Adrenal gland (tissue), 12 donors: ENCODE results near the gene FOXN3. TPM values are rescaled to one million over a fixed set of nuclear protein-coding genes. Genes with fewer than 3 reads are reported as not detected.

Experiments used
- DNase-seq, 7 donors: peaks; one replicate each; pipeline ENCODE4 v3.0.0-alpha.2; 2019 to 2020
- H3K27ac ChIP-seq, 5 donors: fragments of 200-600 bp; sonication (generic) in 4 of 5; 1 replicate in 3 of 5; 2 replicates in 2 of 5; pipeline versions ENCODE4 v1.5.1 to v1.8.0; 2016 to 2020; ENCODE audit warnings: mild to moderate bottlenecking in 1 of 5
- H3K27me3 ChIP-seq: fragments of 200-600 bp; 2 replicates; pipeline ENCODE4 v1.8.0; 2021
- H3K36me3 ChIP-seq, 2 donors: fragments of 200-600 bp; replicated peaks in 1 of 2; 1 replicate in 1 of 2; 2 replicates in 1 of 2; pipeline versions ENCODE4 v1.5.1 to v1.8.0; 2018 to 2022
- H3K4me1 ChIP-seq, 2 donors: fragments of 200-600 bp; replicated peaks in 1 of 2; 1 replicate in 1 of 2; 2 replicates in 1 of 2; pipeline versions ENCODE4 v1.5.1 to v1.8.0; 2018 to 2021
- H3K4me3 ChIP-seq, 4 donors: fragments of 200-600 bp; sonication (generic) in 3 of 4; one replicate each; pipeline ENCODE4 v1.5.1; 2016 to 2018
- H3K9me3 ChIP-seq, 3 donors: fragments of 200-600 bp; sonication (generic) in 1 of 3; replicated peaks in 1 of 3; 1 replicate in 2 of 3; 2 replicates in 1 of 3; pipeline versions ENCODE4 v1.5.1 to v1.8.0; 2016 to 2021
- POLR2A ChIP-seq, 2 donors: fragments of 450-650 bp; IDR thresholded peaks; one replicate each; pipeline ENCODE4 v1.6.1; 2017; ENCODE audit warnings: antibody characterized with exemption in 2 of 2, mild to moderate bottlenecking in 2 of 2, moderate library complexity in 1 of 2
- WGBS, 4 donors: extraction: QIAGEN DNeasy Blood & Tissue Kit in 2 of 4; methylation state at CpG; one replicate each; pipeline versions ENCODE4 v1.1.5 to v1.1.7; 2013 to 2017; 5-methylcytosine and 5-hydroxymethylcytosine counted together
- intact Hi-C, 2 donors: fragments of 100-400 bp; cut with DNase I; formaldehyde crosslinking; loops; one replicate each; pipeline versions ENCODE4 v1.14.1 to v1.15.0; 2022 to 2023
- polyA plus RNA-seq, 3 donors: library from polyadenylated mRNA; stranded (reverse); fragments of 200-250 nt in 2 of 3; fragments of 350-450 nt in 1 of 3; fragmentation: Illumina TruSeq in 1 of 3; extraction: RNeasy Lipid Tissue Mini Kit (QIAGEN cat#74804) in 1 of 3; gene quantifications; one replicate each; pipeline ENCODE4 v1.2.3, GENCODE V29; 2013 to 2014
- total RNA-seq, 9 donors: library from RNA; depleted of rRNA in 4 of 9; stranded (reverse); fragments of >200 nt in 4 of 9; fragments of 120-200 nt in 1 of 9; fragmentation: NEBNext Ultra II Directional in 1 of 9; extraction: Animal tissue kit (Norgen Biotek cat#: 25700) in 1 of 9; gene quantifications; one replicate each; pipeline versions ENCODE4 v1.1.0 to v1.2.4, GENCODE V29; 2013 to 2023
- TF ChIP-seq, protein P1 (sequence below), 6 experiments: fragments of 450-650 bp in 4 of 6; fragments of 200-600 bp in 2 of 6; sonication (generic) in 1 of 6; IDR thresholded peaks; 1 replicate in 5 of 6; 2 replicates in 1 of 6; pipeline versions ENCODE4 v1.5.1 to v1.8.0; 2016 to 2021; ENCODE audit warnings: antibody characterized with exemption in 6 of 6, mild to moderate bottlenecking in 2 of 6, moderate library complexity in 1 of 6
- donor health status: healthy with polysubstance abuse.
- donor health status: Bipolar disorder and iron deficiency.
- donor health status: DM: yes; HTN: yes; CAD: no.
- donor health status: DM: no; HTN: no; CAD: no.
- donor health status: DM: no; HTN: no; CAD: no.
- donor health status: DM: yes; HTN: yes; CAD: no.

FOXN3 gene
- total and polyA plus RNA-seq, 12 donors, result 10.7 to 131 (median 96.8) TPM

DNA sequence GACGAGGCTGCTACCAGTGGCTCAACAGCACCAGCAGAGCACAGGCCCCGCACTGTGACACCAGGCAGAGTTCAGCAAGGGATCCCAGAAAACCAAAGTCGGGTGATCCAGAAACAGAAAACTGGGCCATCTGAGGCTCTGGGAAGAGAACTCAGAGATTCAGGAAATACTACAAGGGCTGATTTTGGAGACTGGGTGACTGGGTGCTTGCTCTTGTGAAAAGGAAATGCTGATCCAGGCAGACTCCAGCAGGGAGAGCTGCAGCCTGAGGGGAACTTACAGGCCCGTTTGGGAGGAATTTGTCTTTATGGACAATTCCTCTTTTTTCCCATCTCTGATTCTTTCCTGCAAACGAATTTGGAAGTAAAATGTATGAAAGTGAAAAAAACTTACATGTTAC lies 28.2 kb downstream of the FOXN3 start:
- WGBS, 4 donors, result 61 to 68% (median 62%) methylated on average over 5 of the region's 5 CpGs
- Histone ChIP-seq H3K9me3 (no peaks in the 10 kb centered on the region), H3K36me3 (no peaks in the 10 kb centered on the region), H3K4me1 (peaks cover 25 to 72% of the 10 kb centered on the region in 2 donors), H3K27ac (peak overlapping the region in 1 of 5 donors; percentile 10), H3K4me3 (no peak overlapping the region), H3K27me3 (no peaks in the 10 kb centered on the region)
- peak in 2 of 7 donors; percentile 16 to 46 for DNase-seq
- intact Hi-C loops, result no loop called here
- TF ChIP-seq, protein P1, sequence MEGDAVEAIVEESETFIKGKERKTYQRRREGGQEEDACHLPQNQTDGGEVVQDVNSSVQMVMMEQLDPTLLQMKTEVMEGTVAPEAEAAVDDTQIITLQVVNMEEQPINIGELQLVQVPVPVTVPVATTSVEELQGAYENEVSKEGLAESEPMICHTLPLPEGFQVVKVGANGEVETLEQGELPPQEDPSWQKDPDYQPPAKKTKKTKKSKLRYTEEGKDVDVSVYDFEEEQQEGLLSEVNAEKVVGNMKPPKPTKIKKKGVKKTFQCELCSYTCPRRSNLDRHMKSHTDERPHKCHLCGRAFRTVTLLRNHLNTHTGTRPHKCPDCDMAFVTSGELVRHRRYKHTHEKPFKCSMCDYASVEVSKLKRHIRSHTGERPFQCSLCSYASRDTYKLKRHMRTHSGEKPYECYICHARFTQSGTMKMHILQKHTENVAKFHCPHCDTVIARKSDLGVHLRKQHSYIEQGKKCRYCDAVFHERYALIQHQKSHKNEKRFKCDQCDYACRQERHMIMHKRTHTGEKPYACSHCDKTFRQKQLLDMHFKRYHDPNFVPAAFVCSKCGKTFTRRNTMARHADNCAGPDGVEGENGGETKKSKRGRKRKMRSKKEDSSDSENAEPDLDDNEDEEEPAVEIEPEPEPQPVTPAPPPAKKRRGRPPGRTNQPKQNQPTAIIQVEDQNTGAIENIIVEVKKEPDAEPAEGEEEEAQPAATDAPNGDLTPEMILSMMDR (IDR thresholded peaks at IDR 0.05), result peak in 2 of 6 experiments; percentile 18 to 21
- TF ChIP-seq POLR2A (IDR thresholded peaks at IDR 0.05), result no peak

DNA sequence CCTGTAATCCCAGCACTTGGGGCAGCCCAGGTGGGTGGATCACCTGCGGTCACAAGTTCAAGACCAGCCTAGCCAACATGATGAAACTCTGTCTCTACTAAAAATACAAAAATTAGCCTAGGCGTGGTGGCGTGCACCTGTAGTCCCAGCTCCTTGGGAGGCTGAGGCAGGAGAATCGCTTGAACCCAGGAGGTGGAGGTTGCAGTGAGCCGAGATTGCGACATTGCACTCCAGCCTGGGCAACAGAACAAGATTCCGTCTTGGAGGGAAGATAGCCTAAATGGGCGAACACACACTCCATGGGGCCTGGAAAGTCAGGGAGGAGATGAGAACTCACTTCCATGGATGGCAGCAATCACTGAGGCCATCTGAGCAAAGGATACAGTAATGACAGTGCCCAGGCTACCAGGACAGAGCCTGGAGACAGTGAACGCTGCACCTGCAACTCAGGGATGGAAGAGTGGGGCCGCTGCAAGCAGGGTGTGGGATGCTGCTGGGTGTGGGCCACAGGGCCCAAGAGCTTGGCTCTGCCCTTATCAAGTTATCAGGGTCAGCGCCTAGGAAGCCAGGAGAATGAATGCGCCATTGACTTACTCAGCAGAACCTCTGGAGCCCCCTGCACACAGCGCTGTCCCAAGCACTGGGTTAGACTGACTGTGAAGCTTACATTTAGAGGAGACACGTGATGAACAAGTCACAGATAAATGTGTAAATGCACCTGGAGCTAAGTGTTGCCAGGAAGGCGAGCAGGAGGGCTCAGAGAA lies 28.9 kb downstream of the FOXN3 start:
- H3K27ac ChIP-seq, result no peak overlapping the region
- no peaks in the 10 kb centered on the region for H3K27me3 ChIP-seq
- WGBS, 4 donors, result 86 to 92% (median 89%) methylated on average over 14 to 15 of the region's 15 CpGs
- peak in 1 of 7 donors; percentile 49 for DNase-seq
- H3K4me1 ChIP-seq, result peaks cover 25 to 75% of the 10 kb centered on the region in 2 donors
- intact Hi-C loops, result no loop called here
- H3K36me3 ChIP-seq, result no peaks in the 10 kb centered on the region
- no peaks in the 10 kb centered on the region for H3K9me3 ChIP-seq
- TF ChIP-seq POLR2A (IDR thresholded peaks at IDR 0.05), result no peak
- TF ChIP-seq, protein P1 (IDR thresholded peaks at IDR 0.05), result no peak
- no peak overlapping the region for H3K4me3 ChIP-seq

DNA sequence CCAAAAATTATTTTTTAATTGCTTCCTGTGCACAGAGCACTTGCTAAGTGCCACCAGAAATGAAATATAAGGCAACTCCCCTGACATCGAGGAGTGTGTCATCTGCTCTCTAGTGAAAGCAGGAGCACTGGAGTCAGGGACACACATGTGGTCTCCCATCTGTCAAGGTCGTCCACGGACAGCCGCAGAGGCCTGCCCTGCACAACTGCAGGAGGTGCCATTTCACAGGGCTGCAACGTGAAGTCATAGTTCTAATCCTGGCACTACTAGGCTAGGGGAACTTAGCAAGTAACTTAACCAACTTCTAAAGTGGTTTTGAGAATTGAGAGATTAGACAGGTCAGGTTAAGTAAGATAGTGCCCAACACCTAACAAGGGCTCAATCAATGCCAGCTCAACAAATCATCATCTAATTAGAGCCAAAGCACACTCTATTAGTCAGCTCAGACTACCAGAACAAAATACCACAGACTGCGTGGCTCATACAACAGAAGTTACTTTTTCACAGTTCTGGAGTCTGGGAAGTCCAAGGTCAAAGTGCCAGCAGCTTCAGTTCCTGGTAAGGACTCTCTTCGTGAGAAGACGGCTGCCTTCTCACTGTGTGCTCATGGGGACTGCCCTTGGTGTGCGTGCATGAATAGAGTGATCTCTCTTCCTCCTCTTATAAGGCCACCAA lies 30.7 kb downstream of the FOXN3 start:
- Histone ChIP-seq H3K27ac (peak overlapping the region; percentile 18 to 82 (median 67)), H3K4me1 (peaks cover 16 to 65% of the 10 kb centered on the region in 2 donors), H3K36me3 (no peaks in the 10 kb centered on the region), H3K27me3 (no peaks in the 10 kb centered on the region), H3K9me3 (no peaks in the 10 kb centered on the region), H3K4me3 (no peak overlapping the region)
- intact Hi-C loops, result no loop called here
- no peak for TF ChIP-seq POLR2A (IDR thresholded peaks at IDR 0.05)
- TF ChIP-seq, protein P1 (IDR thresholded peaks at IDR 0.05), result no peak
- peak in 6 of 7 donors; percentile 46 to 74 (median 68) for DNase-seq
- 26 to 40% (median 38%) methylated on average over 8 to 9 of the region's 9 CpGs for WGBS, 4 donors

DNA sequence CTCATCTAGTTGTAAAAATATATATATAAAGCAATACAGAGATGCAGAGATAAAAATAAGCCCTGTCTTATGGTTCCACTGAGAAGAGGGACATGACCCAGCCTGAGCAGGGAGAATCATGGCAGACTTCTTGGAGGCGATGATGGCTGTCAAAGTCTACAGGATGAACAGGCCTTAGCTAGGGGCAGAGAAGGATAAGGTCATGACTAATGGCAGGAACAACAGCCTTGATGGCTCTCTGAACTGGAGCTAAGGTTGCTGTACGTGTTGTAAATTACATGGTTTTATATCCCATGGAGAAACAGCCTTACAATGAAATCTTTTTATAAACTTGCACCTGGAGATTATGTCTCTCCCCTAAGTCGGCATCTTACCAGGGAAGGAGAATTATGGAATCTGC lies 32.4 kb downstream of the FOXN3 start:
- H3K27ac ChIP-seq, result peak overlapping the region in 4 of 5 donors; percentile 32 to 75 (median 65)
- no peak overlapping the region for H3K4me3 ChIP-seq
- TF ChIP-seq POLR2A (IDR thresholded peaks at IDR 0.05), result no peak
- TF ChIP-seq, protein P1 (IDR thresholded peaks at IDR 0.05), result no peak
- peak in 1 of 7 donors; percentile 23 for DNase-seq
- H3K9me3 ChIP-seq, result no peaks in the 10 kb centered on the region
- 71 to 79% (median 79%) methylated on average over 3 of the region's 3 CpGs for WGBS, 4 donors
- H3K36me3 ChIP-seq, result no peaks in the 10 kb centered on the region
- intact Hi-C loops, result no loop called here
- peaks cover 8 to 49% of the 10 kb centered on the region in 2 donors for H3K4me1 ChIP-seq
- no peaks in the 10 kb centered on the region for H3K27me3 ChIP-seq
